ENCODE results near the gene RPS18.

GRCh38 chr6:33298773-33299236 is 26.9 kb downstream of the RPS18 start, which contains the start of gene RGL2:
- no peak for TF ChIP-seq CTCF (IDR thresholded peaks at IDR 0.05)
- TF ChIP-seq POLR2A (IDR thresholded peaks at IDR 0.05): no peak
